Measurements from ENCODE around the gene ANKRD34A. TPM values are rescaled to one million over a fixed set of nuclear protein-coding genes. Genes with fewer than 3 reads are reported as not detected.
A peak's percentile ranks its signal among the peaks of the same experiment; 100 is the strongest.
"Not testable (repeated sequence)": the region's sequence is repeated elsewhere in the genome, so short reads cannot be mapped to it uniquely, and the experiment has no call there.

ANKRD34A gene
- total RNA-seq, 4 donors from 2014 or later = 0.39 to 2.4 (median 1.3) TPM

DNA sequence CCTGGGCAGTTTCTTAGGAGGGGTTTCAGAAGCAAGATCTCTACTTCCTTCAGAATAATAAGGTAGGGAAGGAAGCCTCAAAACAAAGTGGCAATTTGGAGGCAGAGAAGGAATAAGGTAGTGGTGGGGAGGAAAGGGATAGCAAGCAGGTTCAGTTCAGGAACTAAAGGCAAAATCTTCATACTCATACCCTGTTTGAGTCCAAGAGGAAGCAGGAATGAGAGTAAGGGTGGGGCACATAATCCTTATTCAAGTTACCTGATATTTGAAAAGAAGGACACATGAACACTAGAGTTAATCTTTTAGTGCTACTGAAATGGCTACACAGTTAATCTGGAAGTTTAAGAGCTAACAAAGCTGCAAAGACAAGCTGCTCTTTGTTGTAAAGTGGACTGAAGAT, 28.7 kb downstream of the ANKRD34A start:
- TF ChIP-seq, protein P1, sequence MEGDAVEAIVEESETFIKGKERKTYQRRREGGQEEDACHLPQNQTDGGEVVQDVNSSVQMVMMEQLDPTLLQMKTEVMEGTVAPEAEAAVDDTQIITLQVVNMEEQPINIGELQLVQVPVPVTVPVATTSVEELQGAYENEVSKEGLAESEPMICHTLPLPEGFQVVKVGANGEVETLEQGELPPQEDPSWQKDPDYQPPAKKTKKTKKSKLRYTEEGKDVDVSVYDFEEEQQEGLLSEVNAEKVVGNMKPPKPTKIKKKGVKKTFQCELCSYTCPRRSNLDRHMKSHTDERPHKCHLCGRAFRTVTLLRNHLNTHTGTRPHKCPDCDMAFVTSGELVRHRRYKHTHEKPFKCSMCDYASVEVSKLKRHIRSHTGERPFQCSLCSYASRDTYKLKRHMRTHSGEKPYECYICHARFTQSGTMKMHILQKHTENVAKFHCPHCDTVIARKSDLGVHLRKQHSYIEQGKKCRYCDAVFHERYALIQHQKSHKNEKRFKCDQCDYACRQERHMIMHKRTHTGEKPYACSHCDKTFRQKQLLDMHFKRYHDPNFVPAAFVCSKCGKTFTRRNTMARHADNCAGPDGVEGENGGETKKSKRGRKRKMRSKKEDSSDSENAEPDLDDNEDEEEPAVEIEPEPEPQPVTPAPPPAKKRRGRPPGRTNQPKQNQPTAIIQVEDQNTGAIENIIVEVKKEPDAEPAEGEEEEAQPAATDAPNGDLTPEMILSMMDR (IDR thresholded peaks at IDR 0.05) = no peak
- TF ChIP-seq POLR2A (IDR thresholded peaks at IDR 0.05) (no peak), EP300 (IDR thresholded peaks at IDR 0.05) (no peak)
- Histone ChIP-seq H3K4me1 (peaks cover 0 to 18% (median 8%) of the 10 kb centered on the region in 4 donors), H3K27me3 (no peaks in the 10 kb centered on the region), H3K9me3 (no peaks in the 10 kb centered on the region), H3K4me3 (no peak overlapping the region), H3K36me3 (peaks cover 0 to 67% (median 2%) of the 10 kb centered on the region in 3 donors), H3K27ac (peak overlapping the region; percentile 43 to 86 (median 70))
- DNase-seq (ENCODE audit: low spot score in 2 of 2) = no peak

DNA sequence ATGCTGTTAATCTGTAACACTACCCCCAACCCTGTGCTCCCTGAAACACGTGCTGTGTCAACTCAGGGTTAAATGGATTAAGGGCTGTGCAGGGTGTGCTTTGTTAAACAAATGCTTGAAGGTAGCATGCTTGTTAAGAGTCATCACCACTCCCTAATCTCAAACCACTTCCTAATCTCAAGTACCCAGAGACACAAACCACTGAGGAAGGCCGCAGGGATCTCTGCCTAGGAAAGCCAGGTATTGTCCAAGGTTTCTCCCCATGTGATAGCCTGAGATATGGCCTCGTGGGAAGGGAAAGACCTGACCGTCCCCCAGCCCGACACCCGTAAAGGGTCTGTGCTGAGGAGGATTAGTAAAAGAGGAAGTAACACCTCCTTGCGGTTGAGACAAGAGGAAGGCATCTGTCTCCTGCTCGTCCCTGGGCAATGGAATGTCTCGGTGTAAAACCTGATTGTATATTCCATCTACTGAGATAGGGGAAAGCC, 31.8 kb downstream of the ANKRD34A start:
- Histone ChIP-seq H3K4me1 (peaks cover 0 to 31% (median 16%) of the 10 kb centered on the region in 4 donors), H3K36me3 (peaks cover 0 to 59% (median 2%) of the 10 kb centered on the region in 3 donors)
- not testable (repeated sequence) for DNase-seq (ENCODE audit: low spot score in 2 of 2); H3K9me3 ChIP-seq; H3K4me3 ChIP-seq; H3K27ac ChIP-seq; H3K27me3 ChIP-seq
- WGBS, 2 donors = 54% methylated on average over 9 of the region's 9 CpGs

DNA sequence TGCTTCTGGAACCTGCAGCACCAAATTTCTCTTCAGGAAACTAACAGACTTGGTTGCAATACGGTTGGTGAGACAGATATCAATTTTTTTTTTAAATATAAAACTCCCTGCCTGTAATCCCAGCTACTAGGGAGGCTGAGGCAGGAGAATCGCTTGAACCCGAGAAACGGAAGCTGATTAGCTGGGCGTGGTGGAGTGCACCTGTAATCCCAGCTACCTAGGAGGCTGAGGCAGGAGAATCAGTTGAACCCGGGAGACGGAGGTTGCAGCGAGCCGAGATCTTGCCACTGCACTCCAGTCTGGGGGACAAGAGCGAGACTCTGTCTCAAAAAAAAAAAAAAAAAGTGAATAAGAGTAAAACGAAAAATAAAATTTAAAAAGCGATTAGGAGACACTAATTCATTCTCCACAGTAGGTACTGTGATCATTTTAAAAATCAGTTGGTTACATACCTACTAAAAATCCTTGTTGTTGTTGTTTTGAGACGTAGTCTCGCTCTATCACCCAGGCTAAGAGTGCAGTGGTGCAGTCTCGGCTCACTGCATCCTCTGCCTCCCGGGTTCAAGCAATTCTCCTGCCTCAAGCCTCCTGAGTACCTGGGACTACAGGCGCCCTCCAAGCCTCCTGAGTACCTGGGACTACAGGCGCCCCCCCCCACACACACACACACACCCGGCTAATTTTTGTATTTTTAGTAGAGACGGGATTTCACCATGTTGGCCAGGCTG, 36.3 kb downstream of the ANKRD34A start:
- Histone ChIP-seq H3K36me3 (peaks cover 0 to 35% (median 0%) of the 10 kb centered on the region in 3 donors), H3K27me3 (no peaks in the 10 kb centered on the region), H3K9me3 (no peaks in the 10 kb centered on the region), H3K27ac (peak overlapping the region; percentile 92 to 100 (median 97)), H3K4me3 (peak overlapping the region; percentile 66 to 86 (median 74)), H3K4me1 (peaks cover 0 to 28% (median 18%) of the 10 kb centered on the region in 4 donors)
- 63 to 65% methylated on average over 20 of the region's 20 CpGs for WGBS, 2 donors
- TF ChIP-seq EP300 (IDR thresholded peaks at IDR 0.05) = no peak
- TF ChIP-seq, protein P1 (IDR thresholded peaks at IDR 0.05) = no peak
- no peak for TF ChIP-seq POLR2A (IDR thresholded peaks at IDR 0.05)
- no peak for DNase-seq (ENCODE audit: low spot score in 2 of 2)

DNA sequence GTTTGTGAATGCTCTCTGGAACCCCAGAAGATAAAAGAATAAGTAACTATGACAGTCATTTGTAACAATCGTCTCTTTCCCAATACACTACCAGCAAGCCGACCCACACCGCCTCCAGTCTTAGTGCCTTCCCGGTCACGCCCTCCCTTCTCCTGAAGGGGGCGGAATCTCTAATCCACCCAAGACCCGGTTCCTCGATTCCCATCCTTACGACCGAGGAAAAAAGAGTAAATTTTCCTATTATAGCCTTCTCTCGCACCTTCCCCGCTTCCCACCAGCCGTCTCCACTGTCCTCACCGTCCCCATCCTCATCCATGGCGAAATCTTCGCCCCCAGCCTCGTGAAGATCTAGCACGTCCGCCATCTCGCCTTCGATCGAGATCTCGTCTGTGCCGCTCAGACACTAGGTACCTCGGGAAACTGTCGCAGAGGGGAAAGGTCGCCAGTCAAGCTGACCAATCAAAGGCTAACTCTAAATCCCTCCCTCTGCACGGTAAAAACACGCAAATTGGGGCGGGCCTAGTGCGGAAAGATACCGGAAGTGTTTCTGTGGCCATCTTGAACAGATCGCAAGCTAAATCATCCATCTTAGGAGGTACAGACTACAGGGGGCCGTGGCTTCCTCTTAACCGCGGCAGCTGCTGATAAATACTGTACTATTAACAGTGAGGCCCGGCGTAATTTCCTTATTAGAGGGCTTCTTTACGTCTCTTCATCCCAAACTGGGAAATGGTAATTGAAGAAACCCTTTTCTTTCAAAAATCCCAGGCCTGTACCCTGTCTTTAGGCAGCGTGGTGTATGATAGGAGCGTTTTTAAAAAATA, 37.1 kb downstream of the ANKRD34A start, which contains the start of gene RBM8A:
RBM8A (minus strand) TSS at position 422 of the 824 bp plus-strand sequence; CDS start at position 364, 58 bp downstream.
- Histone ChIP-seq H3K9me3 (no peaks in the 10 kb centered on the region), H3K27me3 (no peaks in the 10 kb centered on the region), H3K4me3 (peak within 1 kb of the TSS; percentile 66 to 86 (median 74)), H3K27ac (peak within 1 kb of the TSS; percentile 92 to 100 (median 97)), H3K36me3 (peaks cover 0 to 34% (median 0%) of the 10 kb centered on the region in 3 donors), H3K4me1 (peaks cover 0 to 24% (median 18%) of the 10 kb centered on the region in 4 donors)
- WGBS, 2 donors = 0 to 1% methylated on average over 41 of the region's 41 CpGs
- peak; percentile 99 for TF ChIP-seq POLR2A (IDR thresholded peaks at IDR 0.05)
- TF ChIP-seq, protein P1 (IDR thresholded peaks at IDR 0.05) = peak; percentile 51 to 84 (median 66)
- peak; percentile 62 to 100 for TF ChIP-seq EP300 (IDR thresholded peaks at IDR 0.05)
- peak; percentile 91 to 97 for DNase-seq (ENCODE audit: low spot score in 2 of 2)

DNA sequence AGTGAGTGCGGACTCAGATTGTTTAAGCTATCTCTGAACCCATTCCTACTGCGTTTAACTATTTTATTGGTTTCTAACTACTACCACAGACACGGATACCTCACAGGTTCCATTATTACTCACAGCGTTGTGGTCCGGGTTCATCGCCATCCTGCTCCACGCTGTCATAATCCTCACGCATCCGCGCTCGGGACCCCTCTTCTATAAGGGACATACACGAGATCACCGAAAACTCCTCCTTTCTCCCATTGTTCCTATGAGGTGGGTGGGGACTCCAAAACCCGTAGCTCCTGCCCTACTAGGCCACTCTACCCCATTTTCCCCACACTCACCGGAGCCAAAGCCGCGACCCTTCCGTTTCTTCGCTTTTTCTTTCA, 37.7 kb downstream of the ANKRD34A start:
- Histone ChIP-seq H3K27ac (peak overlapping the region; percentile 92 to 100 (median 97)), H3K4me1 (peaks cover 0 to 24% (median 18%) of the 10 kb centered on the region in 4 donors), H3K4me3 (peak overlapping the region; percentile 66 to 86 (median 74)), H3K9me3 (no peaks in the 10 kb centered on the region), H3K27me3 (no peaks in the 10 kb centered on the region), H3K36me3 (peaks cover 0 to 28% (median 0%) of the 10 kb centered on the region in 3 donors)
- DNase-seq (ENCODE audit: low spot score in 2 of 2) = no peak
- no peak for TF ChIP-seq EP300 (IDR thresholded peaks at IDR 0.05)
- TF ChIP-seq, protein P1 (IDR thresholded peaks at IDR 0.05) = no peak
- TF ChIP-seq POLR2A (IDR thresholded peaks at IDR 0.05) = no peak
- 5 to 6% methylated on average over 19 of the region's 19 CpGs for WGBS, 2 donors

Data from tibial nerve (tissue), 4 donors.